IPS-18c (cell line): ENCODE results near the gene ZNF800.
A peak's percentile ranks its signal among the peaks of the same experiment; 100 is the strongest.

Experiments
- H3K4me3 ChIP-seq: 2 replicates; pipeline ENCODE4 v1.7.0; 2013; ENCODE audit warnings: low read depth, mild to moderate bottlenecking, low read length, moderate library complexity; ENCODE audit not compliant: insufficient read depth
- H3K9me3 ChIP-seq: one replicate; pipeline ENCODE4 v1.6.1; 2013; ENCODE audit warnings: mild to moderate bottlenecking, low read length, moderate library complexity; ENCODE audit not compliant: control insufficient read depth, insufficient read depth

ZNF800 gene

DNA sequence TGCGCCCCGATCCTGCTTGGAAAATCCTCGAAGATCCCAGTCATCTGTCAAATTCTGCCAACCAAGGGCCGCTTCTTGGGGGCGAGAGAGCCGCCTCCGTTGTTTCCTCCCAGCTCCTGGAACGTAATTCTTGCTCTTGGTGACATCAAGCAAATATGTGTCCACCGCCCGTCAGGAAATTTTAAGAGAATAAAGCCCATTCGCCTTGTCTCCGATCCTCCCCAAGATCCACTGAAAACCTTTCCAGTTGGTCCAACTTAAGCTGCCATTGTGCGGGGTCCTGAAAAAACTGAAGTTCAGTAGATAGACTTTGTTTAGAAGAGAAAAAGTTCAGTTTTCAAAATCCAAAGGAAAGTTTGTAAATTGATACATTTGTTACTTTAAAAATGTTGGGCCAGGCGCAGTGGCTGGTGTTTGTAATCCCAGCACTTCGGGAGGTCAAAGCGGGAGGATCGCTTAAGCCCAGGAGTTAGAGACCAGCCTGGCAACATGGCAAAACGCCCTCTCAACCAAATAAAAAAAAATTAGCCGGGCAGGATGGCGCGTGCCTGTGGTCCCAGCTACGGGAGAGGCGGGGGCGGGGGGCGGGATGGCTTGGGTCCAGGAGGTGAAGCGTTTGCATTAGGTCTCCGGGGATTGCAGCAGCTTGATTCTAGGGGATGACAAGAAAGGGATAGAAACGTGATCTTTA is 1.0 kb upstream of the ZNF800 start:
- H3K9me3 ChIP-seq = no peaks in the 10 kb centered on the region
- peak overlapping the region; percentile 91; the same call in 1 of the 2 replicates for H3K4me3 ChIP-seq

DNA sequence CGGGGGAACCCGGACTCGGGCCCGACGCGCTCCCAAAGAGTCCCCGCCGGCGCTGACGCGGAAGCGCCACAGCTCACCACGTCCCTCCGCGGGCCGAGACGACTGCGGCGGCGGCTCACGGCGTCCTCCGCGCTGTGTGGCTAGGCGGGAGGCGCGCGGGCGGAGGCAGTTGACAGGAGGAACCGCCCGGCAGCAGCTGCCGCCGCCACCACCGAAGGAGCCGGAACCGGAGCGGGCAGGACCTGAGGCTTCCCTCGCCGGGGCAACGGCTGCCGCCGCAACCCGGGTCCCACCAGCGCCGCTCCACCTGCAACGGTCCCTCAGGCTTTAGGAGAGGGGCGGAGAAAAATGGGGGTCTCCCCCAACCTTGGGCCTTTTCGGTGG is 334 bp downstream of the ZNF800 start:
- H3K9me3 ChIP-seq = no peaks in the 10 kb centered on the region
- H3K4me3 ChIP-seq = peak overlapping the region; percentile 91

DNA sequence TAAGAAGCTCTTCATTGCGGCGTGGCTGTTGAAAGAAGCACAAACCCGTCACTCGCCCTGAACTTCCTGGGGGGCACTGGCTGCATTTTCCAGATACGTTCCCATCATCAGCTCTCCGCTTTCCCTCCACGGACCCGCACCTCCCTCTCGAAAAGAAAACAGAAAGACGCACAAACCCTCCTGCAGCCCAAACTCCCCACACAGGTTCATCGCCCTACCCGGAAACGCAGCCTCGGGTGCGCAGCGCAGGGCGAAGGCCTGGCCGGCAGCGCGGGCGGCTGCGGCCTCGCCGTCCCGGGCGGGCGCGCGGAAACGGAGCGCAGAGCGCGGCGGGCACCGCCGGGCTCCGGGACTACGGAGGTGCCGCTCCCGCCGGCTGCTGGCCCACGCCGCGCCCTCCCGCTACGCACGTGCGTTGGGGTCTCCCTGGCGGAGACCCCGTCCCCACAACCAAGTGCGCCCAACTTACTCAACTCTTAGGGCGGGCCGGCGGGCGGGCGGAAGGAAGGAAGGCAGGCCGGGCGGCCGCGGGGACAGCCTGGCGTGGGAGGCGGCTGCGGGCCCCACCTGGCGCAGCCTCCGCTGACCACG is 822 bp downstream of the ZNF800 start:
- H3K9me3 ChIP-seq = no peaks in the 10 kb centered on the region
- peak overlapping the region; percentile 91 for H3K4me3 ChIP-seq

DNA sequence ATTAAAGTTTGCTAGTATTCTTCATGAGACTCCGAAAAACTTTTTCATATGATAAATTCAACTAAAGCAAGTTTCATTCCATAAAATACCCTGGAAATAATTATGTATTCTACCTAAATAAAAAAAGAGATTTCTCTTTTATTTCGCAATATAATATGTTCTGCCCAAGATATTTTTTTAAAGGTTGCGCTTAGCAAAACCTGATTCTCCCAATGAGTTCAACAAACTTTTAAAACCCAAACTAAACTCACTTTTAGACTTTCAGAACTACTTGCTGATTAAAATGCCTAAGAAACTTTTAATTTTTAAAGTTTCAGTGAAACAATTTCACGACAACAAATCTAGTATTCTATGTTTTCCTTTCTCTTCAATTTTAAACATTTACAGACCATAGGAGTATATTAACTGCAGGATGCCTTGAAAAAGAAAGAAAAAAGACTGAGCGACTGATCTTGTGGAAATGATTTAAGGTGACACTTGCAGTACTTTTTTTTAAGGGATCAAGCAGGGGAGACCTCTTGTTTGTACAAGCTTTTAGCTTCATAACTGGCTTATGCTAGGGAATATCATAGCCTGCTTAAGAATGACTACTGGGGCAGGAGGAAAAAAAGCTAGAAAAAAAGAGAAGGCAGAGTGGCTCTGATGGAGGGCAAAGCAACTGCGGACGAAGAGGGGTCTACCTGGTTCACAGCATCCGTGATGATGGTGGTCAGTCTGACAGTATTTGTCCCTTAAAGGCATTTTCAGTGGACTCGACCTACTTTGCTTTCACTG is 1.5 kb downstream of the ZNF800 start:
- H3K4me3 ChIP-seq = peak overlapping the region; percentile 91
- H3K9me3 ChIP-seq = no peaks in the 10 kb centered on the region

DNA sequence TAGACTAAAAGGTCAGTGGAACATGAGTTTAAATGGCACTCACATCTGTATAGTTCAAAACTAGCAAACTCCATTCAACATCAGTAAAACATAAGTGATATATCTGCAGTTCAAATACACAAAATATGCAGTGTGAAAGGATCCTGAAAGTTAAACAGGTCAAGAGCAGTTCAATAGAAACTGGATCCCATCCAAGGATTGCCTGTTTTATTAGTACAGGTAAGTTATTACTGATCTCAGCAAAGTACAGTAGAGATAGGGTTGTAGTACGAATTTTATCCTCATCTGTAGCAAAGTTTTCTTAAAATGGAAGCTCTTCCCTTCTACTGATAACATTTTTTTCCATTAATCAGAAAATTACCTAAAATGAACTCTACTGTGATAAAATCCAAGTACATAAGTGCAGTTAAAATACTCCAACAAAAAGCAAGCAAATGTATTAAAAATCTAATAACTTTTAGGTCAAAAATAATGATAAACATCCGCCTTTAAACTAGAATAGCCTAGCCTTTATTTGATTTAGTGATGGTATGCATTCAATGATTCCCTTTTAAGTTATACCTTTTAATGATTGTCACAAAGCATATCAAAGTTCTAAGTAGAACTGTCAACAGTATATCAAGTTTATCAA is 2.2 kb downstream of the ZNF800 start:
- H3K9me3 ChIP-seq = no peaks in the 10 kb centered on the region
- no peak overlapping the region for H3K4me3 ChIP-seq

DNA sequence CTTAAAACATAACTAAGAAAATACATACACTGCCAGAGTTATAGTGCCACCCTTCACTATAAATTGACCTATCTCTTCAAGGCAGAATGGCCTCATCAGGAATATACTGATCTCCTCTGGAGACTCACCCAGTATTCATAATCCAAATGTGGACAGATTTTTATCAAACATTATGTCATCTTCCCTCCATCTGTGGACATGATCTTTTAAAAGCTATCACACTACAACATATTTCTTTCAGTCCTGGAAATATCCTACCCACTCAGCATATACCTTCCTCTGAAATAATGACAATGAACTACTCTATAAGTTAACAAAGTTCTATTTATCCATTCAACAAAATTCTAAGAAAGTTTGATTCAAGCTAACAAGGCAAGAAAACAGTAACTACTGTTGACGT is 3.2 kb downstream of the ZNF800 start:
- no peak overlapping the region for H3K4me3 ChIP-seq

DNA sequence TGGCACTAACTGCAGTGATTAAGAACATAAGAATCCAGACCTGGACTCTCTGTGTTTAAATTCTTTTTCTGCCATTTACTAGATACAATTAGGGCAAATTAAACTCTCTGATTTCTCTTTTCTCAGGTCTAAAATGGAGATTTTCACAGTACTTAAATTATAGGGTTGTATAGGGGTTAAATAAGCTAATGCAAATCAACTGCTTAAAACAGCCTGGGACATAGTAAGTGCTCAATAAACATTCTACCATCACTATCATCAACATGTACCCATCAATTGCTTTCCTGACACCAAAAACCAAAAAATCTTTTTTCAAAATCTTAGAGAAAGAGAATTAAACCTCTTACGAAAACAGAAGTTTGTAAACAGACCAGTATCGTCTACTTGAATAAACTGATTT is 4.5 kb downstream of the ZNF800 start:
- Histone ChIP-seq H3K4me3 (no peak overlapping the region), H3K9me3 (no peaks in the 10 kb centered on the region)

More for the DNA sequence above, 3.2 kb downstream of the ZNF800 start:
- H3K9me3 ChIP-seq = no peaks in the 10 kb centered on the region

DNA sequence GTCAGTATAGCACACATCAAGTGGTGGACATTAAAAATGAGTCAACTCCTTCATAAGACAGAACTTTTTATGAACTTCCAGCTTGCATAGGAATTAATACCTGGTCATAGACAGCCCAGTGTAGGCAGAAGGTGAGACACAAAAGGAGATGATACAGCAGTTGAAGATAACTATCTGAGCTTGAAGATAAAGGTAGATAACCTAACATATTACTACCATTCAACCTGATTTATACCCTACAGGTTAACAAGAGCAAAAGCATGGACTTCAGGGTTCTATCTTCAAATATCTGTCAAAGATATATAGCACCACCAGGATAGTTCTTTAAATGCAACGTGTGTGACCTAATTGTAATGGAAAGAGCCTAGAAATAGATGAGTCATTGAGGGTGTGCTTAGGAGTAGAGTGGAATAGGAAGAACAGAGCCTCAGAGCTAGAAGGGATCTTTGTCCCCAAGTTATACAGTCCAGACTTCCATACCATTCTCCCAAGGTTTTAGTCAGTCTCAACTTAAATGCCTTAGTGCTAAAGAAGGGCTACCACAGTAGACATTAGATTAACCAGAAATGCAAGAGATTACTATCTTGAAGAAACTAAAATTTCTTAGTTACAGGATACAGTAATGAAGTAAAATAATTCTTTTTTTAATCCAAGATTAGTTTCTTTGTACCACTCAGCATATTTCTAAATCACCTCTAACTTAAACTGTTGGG is 9.2 kb downstream of the ZNF800 start:
- H3K9me3 ChIP-seq = no peaks in the 10 kb centered on the region
- H3K4me3 ChIP-seq = no peak overlapping the region

DNA sequence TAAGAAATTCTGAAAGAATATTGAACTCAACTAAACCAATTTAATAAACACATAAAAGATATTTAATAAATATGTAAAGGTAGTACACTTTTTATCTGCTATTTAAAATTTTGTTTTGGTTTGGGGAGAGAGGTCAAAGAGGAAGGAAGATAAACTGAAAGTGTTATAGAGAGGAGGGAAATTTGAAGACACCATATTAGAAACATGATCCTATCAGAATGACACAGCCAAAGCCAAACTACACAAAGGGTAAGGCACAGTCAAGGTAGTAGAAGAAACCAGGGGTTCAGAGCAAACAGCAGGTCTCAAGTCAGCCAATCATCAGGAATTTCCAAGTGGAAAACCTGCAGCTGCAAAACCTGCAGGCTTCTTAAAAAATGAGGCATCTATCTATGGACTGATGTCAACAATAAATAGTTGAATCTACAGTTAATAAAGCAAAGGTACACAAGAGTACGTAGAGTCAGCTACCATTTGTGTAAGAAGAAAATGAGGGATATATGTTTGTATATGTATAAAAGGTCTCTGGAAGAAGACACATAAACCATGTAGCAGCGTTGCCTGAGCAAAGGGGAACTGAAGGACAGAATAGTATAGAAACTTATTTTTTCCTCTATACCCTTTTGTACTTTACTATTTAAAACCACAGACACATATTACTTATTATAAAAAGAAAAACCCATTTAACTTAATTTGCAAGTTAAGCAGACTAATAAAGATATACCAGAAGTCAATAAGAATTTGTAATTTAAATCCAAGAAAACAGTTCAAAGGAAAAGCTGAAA is 10.0 kb downstream of the ZNF800 start:
- Histone ChIP-seq H3K9me3 (no peaks in the 10 kb centered on the region), H3K4me3 (no peak overlapping the region)

DNA sequence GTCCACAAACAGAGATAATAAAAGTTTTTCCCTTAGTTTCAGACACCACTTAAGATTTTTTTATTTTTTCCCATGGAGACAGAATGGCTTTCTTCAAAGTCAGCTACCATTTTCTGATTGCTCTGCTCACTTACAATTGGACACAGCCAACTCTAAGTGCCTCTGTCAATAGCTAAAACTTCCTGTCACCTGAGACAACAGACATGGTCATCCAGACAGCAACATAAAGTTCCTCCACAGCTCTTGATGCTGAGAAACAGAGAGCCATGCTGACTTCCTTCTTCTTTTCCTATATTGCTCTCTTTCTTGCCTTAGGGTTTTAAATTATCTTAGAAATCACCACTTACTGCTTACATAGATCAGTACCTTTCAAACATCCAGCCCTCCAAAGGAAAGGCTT is 12.0 kb downstream of the ZNF800 start:
- Histone ChIP-seq H3K4me3 (no peak overlapping the region), H3K9me3 (no peaks in the 10 kb centered on the region)

DNA sequence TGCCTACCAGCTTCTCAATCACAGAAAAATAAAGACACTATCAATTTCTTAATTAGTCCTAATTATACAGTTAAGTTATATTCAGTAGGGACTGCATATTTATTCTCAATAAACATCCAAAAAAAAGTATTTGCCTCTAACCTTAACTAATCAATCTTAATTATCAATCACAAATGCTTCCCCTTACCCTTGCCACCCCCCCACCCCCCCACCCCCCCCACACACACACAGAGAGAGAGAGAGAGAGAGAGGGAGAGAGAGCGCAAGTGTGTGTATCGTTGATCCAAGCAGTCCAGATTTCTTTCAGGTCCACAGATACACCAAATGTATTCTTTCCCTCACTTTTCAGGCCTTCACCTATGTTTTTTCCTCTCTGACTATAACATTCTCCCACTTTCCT is 12.9 kb downstream of the ZNF800 start:
- Histone ChIP-seq H3K4me3 (no peak overlapping the region), H3K9me3 (no peaks in the 10 kb centered on the region)

DNA sequence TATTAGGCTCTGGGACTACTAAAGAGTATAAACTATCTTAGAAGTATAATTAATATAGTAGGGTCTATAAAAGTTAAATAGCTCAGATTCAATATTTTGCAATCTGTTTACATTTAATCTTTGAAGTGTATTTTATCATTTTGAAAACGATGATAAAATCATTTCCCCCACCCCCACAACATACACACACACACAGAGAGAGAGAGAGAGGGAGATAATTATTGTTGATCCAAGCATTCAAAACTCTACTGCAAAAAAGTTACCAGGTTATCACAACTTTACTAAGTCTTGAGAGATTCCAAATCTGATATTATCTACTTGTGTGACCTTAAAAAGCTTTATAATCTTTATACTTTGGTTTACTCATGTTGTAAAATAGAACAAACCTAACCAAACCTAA is 14.0 kb downstream of the ZNF800 start:
- no peak overlapping the region for H3K4me3 ChIP-seq

DNA sequence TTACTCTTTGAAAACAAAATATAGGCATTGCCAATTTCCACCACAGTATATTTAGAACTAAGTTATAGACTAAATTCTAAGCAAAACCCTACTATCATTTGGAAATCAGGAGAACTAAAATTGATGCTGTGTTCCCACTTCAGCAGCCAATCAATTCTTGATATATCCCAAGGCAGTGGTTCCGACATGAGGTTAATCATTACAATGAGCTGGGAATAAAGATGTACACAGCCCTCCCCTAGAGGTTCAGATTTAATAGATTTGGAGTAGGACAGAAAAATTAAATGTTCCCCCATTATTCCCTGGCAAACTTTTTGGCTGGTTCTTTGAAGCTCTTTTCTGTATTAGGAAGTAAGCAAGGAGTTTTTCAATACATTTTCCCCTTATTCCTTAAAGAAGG is 15.1 kb downstream of the ZNF800 start:
- no peaks in the 10 kb centered on the region for H3K9me3 ChIP-seq
- no peak overlapping the region for H3K4me3 ChIP-seq

More for the DNA sequence above, 14.0 kb downstream of the ZNF800 start:
- H3K9me3 ChIP-seq = no peaks in the 10 kb centered on the region

DNA sequence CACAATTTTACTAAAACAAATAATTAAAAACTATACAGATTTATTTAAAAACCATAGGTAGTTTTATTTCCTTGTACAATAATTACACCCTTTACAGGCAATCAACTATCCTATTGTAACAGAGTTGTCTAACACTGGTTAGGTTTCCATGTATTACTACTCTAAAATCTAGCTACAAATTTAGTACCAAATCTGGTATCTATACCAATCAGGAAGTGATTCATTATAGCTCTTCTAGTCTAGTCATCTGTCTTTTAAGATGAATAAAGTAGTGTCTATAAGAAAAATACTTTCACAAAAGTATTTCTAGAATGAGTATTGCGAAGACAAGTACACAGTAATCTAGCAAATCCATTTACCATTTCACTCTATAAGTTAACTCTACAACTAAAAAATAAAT is 16.9 kb downstream of the ZNF800 start:
- no peaks in the 10 kb centered on the region for H3K9me3 ChIP-seq
- no peak overlapping the region for H3K4me3 ChIP-seq

DNA sequence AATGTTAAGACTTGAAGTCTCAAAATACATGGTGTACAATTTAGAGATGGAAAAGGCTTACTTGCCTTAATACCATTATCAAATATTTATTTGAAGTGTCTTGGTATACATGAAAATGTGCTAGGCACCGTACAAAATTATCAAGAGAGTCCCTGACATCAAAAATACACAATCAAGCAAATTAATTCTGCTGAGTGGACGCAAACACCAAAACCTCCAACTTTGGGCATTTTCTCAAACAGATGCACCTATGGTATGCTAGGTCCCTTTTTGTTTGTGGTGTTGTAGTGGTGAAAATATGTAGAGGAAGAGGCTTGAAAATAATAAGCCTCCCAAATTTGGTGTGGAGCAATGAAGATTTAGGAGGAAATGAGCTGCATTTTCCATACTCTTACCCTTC is 24.8 kb downstream of the ZNF800 start:
- Histone ChIP-seq H3K9me3 (no peaks in the 10 kb centered on the region), H3K4me3 (no peak overlapping the region)

DNA sequence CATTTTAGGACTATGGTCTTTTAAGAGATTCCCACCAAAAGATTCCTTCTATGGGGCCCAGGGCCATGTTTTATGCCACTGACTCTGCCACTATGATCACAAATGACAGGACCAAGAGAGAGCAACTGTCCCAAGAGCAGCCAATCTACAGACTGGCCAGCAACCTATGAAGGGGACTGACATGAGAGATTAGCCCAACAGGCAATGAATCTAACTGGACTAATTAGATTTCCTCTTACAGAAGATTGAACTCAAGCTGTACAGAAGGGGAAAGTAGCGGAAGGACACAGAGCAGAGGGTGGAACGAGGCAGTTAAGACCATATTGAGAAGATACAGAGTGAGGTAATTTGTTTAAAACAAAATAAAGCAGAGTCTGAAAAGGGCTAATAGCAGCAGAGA is 25.8 kb downstream of the ZNF800 start:
- no peaks in the 10 kb centered on the region for H3K9me3 ChIP-seq
- no peak overlapping the region for H3K4me3 ChIP-seq

DNA sequence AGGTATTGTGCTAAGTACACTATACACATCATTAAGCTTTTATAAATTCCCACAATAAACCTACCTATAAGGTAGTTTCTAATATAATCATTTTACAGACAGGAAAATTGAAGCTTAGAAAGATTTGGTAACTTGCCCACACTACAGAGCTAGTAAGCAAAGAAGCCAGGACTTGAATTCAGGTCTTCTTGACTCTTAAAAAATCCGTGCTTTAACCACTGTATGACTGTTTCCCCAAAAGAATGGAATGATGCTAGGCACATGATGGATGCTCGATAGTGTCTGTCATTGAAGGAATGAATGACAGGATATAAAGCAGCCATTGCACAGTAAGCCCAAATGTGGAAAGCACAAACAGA is 26.6 kb downstream of the ZNF800 start:
- Histone ChIP-seq H3K4me3 (no peak overlapping the region), H3K9me3 (no peaks in the 10 kb centered on the region)
